ENCODE measurements around the gene PIM2. TPM values are rescaled to one million over a fixed set of nuclear protein-coding genes. Genes with fewer than 3 reads are reported as not detected.

Gene PIM2
- total and polyA plus RNA-seq, 2 of the 13 experiments (the other 11 are each of a cell fraction or from before 2014, with no cell fraction given): 14.4 to 15.8 TPM

DNA sequence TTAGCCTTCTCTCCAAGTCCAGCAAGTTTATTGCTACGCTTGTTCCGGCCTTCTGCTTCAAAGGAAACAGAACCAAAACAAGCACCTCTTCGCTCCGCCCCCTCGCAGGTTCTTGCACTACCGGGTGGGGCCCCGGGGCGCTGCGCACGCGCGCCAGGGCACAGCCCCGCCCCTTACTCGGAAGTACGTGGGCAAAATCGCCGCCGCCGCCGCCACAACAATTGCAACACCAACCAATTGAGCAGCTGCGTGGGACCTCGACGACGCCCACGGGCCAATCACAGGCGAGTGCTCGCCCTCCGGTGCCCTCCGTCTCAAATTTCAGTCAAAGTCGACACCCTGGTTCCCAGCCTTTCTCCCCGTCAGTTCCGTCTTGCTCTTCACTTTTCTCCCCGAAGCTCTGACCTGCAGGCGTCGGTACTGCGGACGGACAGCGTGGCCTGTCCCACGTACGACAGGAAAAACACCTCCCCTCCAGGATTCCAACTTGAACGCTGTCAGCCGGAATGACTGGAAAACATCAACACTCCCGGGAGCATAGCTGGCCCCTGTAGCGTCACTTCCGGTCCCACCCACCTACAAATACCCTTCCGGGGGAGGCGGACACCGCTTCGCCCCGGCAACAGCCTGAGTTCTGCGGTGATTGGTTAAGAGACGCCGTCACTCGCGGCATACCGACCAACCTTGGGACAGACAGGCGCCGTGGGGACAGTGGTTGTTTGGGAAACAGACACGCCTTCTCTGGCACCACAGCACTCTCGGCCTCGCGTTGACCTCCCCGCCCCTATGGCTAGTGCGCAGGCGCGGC, 39.2 kb upstream of the PIM2 start:
- Histone ChIP-seq H4K20me1 (ENCODE audit: insufficient read depth, low read length) (no peaks in the 10 kb centered on the region), H3K27me3 (ENCODE audit: control insufficient read depth in 1 of 2, insufficient read depth in 2 of 2, low read length in 2 of 2) (no peaks in the 10 kb centered on the region), H3K4me1 (ENCODE audit: insufficient read depth, low read length) (peaks cover 67% of the 10 kb centered on the region), H3K9ac (ENCODE audit: insufficient read depth, low read depth, low read length) (peak overlapping the region; percentile 82), H2AFZ (ENCODE audit: low read length) (no peak overlapping the region), H3K79me2 (ENCODE audit: insufficient read depth, low read length) (peaks cover 39% of the 10 kb centered on the region), H3K4me3 (replicated peaks in 1 of 3; ENCODE audit: insufficient read depth in 1 of 3, low read depth in 2 of 3, low read length in 3 of 3) (peak overlapping the region; percentile 62 to 81 (median 76); a peak in 5 of 6 replicates), H3K36me3 (replicated peaks in 1 of 2; ENCODE audit: control insufficient read depth in 1 of 2, insufficient read depth in 2 of 2, low read length in 2 of 2) (peaks cover 0 to 8% of the 10 kb centered on the region in 2 experiments; a peak in 2 of 5 replicates), H3K9me3 (ENCODE audit: low read length) (no peaks in the 10 kb centered on the region), H3K27ac (ENCODE audit: extremely low read length, insufficient read depth, low read length) (peak overlapping the region; percentile 98), H3K4me2 (ENCODE audit: low read depth, low read length) (peak overlapping the region; percentile 83)
- in situ Hi-C loops (cut with HindIII; ENCODE audit: extremely low pct_ligation_motif_present, low pct_unique_long_range_greater_than_20kb) (no loop called here), intact Hi-C loops (cut with micrococcal nuclease; ENCODE audit: unreplicated experiment) (loop anchor here (1.0 to 5.0 kb wide), 2 partner anchors 44 to 84 kb away; partner anchors contain the start of genes GRIPAP1 and TFE3)
- ChIA-PET CTCF (ENCODE audit: low intra/inter-chr PET ratio, low total read pairs) (no interaction called here), POLR2A (interaction anchor here (0.7 to 2.4 kb wide), 22 partner anchors 12 to 1316 kb away, joined by 3 to 11 read pairs (median 5); partner anchors contain the start of genes GPKOW, GRIPAP1, HDAC6 and PCSK1N)
- ATAC-seq (peak; percentile 88), FAIRE-seq (peak; percentile 99), DNase-seq (ENCODE audit: low spot score) (peak; percentile 93)
- BruUV-seq (replicated peaks): no TSS peak
- 3% methylated on average over 6 of the region's 66 CpGs for WGBS (ENCODE audit: low lambda C conversion rate)
- TF ChIP-seq JDP2 (CRISPR knock-in tag; IDR thresholded peaks at IDR 0.05; ENCODE audit: borderline replicate concordance) (no peak), ZNF605 (CRISPR knock-in tag; IDR thresholded peaks at IDR 0.05) (peak; percentile 63; the same call in 1 of the 2 replicates), ZNF616 (CRISPR knock-in tag; IDR thresholded peaks at IDR 0.05; ENCODE audit: low read depth) (no peak), NR2C2 (CRISPR knock-in tag; IDR thresholded peaks at IDR 0.05; ENCODE audit: borderline replicate concordance) (peak; percentile 97), SKI (IDR thresholded peaks at IDR 0.05; ENCODE audit: partially characterized antibody) (peak; percentile 65), ZNF839 (CRISPR knock-in tag; IDR thresholded peaks at IDR 0.05; ENCODE audit: borderline replicate concordance) (no peak), ZNF773 (CRISPR knock-in tag; IDR thresholded peaks at IDR 0.05; ENCODE audit: borderline replicate concordance) (no peak), PHF21A (CRISPR knock-in tag; IDR thresholded peaks at IDR 0.05) (peak; percentile 51), ZNF780A (CRISPR knock-in tag; IDR thresholded peaks at IDR 0.05) (no peak), ZNF598 (CRISPR knock-in tag; IDR thresholded peaks at IDR 0.05; ENCODE audit: borderline replicate concordance) (no peak), SP140L (CRISPR knock-in tag; IDR thresholded peaks at IDR 0.05; ENCODE audit: borderline replicate concordance) (no peak), U2AF1 (optimal IDR thresholded peaks at IDR 0.05; ENCODE audit: low read depth, low read length) (no peak), ZFP41 (CRISPR knock-in tag; IDR thresholded peaks at IDR 0.05; ENCODE audit: borderline replicate concordance) (no peak)
- TF ChIP-seq, protein P1, sequence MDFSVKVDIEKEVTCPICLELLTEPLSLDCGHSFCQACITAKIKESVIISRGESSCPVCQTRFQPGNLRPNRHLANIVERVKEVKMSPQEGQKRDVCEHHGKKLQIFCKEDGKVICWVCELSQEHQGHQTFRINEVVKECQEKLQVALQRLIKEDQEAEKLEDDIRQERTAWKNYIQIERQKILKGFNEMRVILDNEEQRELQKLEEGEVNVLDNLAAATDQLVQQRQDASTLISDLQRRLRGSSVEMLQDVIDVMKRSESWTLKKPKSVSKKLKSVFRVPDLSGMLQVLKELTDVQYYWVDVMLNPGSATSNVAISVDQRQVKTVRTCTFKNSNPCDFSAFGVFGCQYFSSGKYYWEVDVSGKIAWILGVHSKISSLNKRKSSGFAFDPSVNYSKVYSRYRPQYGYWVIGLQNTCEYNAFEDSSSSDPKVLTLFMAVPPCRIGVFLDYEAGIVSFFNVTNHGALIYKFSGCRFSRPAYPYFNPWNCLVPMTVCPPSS (IDR thresholded peaks at IDR 0.05): no peak
- TF ChIP-seq, protein P2, sequence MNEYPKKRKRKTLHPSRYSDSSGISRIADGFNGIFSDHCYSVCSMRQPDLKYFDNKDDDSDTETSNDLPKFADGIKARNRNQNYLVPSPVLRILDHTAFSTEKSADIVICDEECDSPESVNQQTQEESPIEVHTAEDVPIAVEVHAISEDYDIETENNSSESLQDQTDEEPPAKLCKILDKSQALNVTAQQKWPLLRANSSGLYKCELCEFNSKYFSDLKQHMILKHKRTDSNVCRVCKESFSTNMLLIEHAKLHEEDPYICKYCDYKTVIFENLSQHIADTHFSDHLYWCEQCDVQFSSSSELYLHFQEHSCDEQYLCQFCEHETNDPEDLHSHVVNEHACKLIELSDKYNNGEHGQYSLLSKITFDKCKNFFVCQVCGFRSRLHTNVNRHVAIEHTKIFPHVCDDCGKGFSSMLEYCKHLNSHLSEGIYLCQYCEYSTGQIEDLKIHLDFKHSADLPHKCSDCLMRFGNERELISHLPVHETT (CRISPR knock-in tag; conservative IDR thresholded peaks at IDR 0.05): no peak; the same call in 1 of the 2 replicates
- TF ChIP-seq, protein P3, sequence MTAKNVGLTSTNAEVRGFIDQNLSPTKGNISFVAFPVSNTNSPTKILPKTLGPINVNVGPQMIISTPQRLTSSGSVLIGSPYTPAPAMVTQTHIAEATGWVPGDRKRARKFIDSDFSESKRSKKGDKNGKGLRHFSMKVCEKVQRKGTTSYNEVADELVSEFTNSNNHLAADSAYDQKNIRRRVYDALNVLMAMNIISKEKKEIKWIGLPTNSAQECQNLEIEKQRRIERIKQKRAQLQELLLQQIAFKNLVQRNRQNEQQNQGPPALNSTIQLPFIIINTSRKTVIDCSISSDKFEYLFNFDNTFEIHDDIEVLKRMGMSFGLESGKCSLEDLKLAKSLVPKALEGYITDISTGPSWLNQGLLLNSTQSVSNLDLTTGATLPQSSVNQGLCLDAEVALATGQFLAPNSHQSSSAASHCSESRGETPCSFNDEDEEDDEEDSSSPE (CRISPR knock-in tag; IDR thresholded peaks at IDR 0.05): no peak
- TF ChIP-seq, protein P4, sequence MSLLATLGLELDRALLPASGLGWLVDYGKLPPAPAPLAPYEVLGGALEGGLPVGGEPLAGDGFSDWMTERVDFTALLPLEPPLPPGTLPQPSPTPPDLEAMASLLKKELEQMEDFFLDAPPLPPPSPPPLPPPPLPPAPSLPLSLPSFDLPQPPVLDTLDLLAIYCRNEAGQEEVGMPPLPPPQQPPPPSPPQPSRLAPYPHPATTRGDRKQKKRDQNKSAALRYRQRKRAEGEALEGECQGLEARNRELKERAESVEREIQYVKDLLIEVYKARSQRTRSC (CRISPR knock-in tag; IDR thresholded peaks at IDR 0.05; ENCODE audit: low read depth): no peak

Data from HepG2 (cell line).